ENCODE data around the gene CDKL4.
"Not testable (repeated sequence)": the region's sequence is repeated elsewhere in the genome, so short reads cannot be mapped to it uniquely, and the experiment has no call there.

Gene CDKL4

GRCh38 chr2:39243469-39244123 is at the start of gene CDKL4:
Gene CDKL4, minus strand, starts transcription at chr2:39243970.
- no peak for DNase-seq

DNA sequence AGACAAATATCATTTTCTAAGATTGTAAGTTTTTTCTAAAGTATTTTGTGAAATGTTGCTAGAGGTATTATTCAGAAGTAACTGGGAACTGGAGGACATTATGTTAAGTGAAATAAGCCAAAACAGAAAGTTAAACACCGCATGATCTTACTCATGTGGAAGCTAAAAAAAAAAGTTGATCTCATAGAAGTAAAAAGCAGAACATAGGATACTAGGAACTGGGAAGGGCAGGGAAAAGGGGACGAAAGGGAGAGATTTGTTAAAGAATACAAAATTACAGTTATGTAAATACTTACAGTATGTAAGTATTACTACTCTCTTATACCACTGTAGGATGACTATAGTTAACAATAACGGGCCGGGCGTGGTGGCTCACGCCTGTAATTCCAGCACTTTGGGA is 46.7 kb upstream of the CDKL4 start:
- no peak for DNase-seq

- DNase-seq: no peak
Observed at GRCh38 chr2:39289609-39290008, 45.8 kb upstream of the CDKL4 start.

DNA sequence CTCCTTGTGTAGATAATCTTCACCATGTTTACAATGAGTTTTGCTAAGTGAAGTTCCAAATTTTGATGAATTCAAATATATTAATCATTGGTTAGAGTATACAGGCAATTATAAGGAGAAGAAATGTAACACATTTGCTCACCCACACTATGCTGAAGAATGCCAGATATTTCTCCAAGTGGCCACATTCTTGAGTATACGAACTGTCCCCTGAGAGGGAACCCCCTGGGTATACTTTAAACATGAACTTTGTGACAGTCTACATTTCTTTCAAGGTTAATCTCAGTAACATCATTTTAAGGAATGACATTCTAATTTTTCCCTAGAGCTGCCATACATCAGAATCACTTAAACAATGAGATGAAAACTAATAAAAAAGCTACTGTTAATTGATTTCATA is 39.8 kb upstream of the CDKL4 start:
- no peak for DNase-seq

DNA sequence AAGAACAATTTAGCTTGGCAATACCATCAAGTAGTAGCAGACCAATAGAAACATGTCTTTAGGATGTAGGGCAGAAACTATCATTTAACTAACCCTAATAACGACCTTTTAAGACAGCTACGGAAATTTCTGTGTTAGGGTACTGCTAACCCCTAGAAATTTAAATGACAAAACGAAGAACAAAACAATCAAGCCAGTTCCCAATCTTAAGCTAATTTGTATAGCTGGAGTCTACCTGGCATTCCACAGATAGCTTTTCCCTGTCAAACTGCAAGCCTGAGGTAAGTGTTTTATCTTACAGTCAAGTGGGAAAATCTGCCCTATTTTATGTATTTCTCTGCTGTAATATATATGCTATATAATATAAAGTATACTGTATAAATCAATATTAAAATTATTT is 37.6 kb upstream of the CDKL4 start:
- DNase-seq: no peak

GRCh38 chr2:39275016-39275415 is 31.2 kb upstream of the CDKL4 start:
- DNase-seq: no peak

DNA sequence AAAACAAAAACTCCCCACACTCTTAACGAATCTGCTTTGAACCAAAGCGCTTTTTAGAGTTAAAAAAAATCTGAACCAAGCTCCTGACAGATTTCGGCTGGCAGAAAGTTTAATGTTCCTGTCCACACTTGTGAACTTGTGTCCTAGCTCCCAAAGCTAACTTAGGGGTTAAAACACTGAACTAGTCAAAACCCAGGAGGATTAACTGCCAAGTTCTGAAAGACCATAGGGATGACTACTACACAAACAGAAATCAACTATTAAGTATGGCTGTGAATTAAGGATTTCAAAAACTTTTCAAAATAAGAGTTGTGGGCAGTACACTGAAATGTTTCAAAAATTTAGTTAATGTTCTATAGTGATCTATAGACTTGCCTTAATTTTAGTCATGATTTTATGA is 26.2 kb upstream of the CDKL4 start:
- DNase-seq: no peak

GRCh38 chr2:39266916-39267434 is 23.2 kb upstream of the CDKL4 start:
- no peak for DNase-seq

- no peak for DNase-seq
Observed at GRCh38 chr2:39266139-39266805, 22.5 kb upstream of the CDKL4 start.

- DNase-seq: peak; percentile 48
Observed at GRCh38 chr2:39265315-39265714, 21.5 kb upstream of the CDKL4 start.

- no peak for DNase-seq
Observed at GRCh38 chr2:39264733-39265132, 21.0 kb upstream of the CDKL4 start.

GRCh38 chr2:39260087-39260486 is 16.3 kb upstream of the CDKL4 start:
- DNase-seq: no peak

DNA sequence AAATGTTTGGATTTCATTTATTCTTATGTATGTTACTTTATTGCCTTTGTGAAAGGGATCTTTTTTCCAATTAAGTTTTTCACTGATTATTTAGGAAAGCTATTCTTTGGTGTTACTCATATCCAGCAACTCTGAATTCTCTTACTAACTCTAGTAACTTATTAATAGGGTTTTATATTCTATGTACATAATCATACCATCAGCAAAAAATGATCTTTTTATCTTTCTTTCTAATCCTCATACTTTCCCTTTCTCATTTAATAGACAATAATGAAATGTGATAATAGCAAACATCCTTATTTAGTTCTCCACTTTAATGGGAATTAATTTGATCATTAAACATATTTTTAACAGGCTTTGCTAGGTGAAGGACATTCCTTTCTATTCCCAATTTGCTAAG is 12.3 kb upstream of the CDKL4 start:
- DNase-seq: no peak

GRCh38 chr2:39252888-39253518 is 9.2 kb upstream of the CDKL4 start:
- DNase-seq: no peak

DNA sequence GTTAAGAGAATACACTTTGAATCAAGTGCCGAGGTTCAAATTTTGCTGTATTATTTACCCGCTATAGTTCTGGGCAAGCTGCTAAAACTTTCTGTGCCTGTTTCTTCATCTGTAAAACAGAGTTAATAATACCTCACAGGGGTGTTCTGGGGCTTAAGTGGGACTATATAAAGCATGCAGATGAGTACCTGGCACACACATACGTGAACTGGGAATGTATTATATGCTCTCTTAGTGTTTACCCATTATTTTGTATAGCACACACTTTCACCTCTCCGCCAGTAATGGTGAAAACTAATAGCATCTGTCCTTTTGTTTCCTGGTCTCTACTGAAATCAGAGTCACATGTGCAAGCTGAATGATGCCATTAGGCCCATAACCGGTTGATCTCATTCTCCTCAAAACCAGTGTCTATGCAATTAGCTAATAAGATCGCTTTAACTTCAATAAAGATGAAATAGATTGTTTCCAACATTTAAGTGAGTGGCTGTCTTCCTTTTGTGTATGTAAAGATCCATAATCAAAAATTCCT is 3.8 kb upstream of the CDKL4 start:
- DNase-seq: peak; percentile 60

DNA sequence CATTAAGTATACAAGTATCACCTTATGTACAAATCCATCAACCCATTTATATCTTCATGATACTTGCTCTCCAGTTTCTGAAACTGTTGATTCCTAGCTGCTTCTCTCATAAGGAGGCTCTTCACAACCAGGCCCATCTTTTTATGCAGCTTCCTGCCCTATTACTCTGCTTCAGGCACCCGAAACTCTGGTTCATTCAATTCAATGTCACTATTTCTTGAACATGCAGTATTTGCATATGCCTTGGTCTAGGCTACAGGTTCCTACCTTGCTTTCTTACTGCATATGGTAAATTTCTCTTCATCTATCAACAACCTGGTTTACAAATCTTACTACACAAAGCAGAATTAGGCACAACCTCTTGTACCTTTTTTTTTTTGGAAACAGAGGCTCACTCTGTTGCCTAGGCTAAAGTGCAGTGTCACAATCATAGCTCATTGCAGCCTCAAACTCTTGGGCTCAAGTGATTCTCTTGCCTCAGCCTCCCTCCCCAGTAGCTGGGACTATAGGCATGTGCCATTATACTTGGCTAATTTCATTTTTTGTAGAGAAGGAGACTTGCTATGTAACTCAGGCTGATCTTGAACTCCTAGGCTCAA is 2.7 kb upstream of the CDKL4 start:
- DNase-seq: no peak

GRCh38 chr2:39244963-39245625 is 1.3 kb upstream of the CDKL4 start:
- not testable (repeated sequence) for DNase-seq

GRCh38 chr2:39244241-39244862 is 582 bp upstream of the CDKL4 start:
- not testable (repeated sequence) for DNase-seq

- no peak for DNase-seq
Observed at GRCh38 chr2:39241588-39241987, 2.2 kb downstream of the CDKL4 start.

DNA sequence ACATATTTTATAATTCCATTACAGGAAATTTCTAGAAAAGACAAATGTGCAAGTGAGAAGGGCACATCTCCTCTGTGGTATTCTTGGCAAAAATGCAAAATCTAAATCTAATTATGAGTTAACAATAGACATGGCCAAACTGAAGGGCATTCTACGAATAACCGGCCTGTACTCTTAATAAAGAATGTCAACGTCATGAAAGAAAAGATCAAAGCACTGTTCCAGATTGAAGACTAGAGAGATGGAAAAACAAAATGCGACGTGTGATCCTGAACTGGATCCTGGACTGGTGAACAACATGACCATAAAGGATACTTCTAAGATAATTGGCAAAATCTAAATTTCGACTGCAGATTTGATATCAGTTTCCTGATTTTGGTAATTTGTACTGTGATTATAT is 3.0 kb downstream of the CDKL4 start:
- DNase-seq: no peak

- DNase-seq: no peak
Observed at GRCh38 chr2:39234754-39235153, 9.0 kb downstream of the CDKL4 start.

- DNase-seq: no peak
Observed at GRCh38 chr2:39232141-39232540, 11.6 kb downstream of the CDKL4 start.

Measured in NCI-H774 (cell line).